ENCODE measurements around the gene GSTM3. TPM values are rescaled to one million over a fixed set of nuclear protein-coding genes. Genes with fewer than 3 reads are reported as not detected.
A peak's percentile ranks its signal among the peaks of the same experiment; 100 is the strongest.
"Not testable (repeated sequence)": the region's sequence is repeated elsewhere in the genome, so short reads cannot be mapped to it uniquely, and the experiment has no call there.

Gene GSTM3
- total and polyA plus RNA-seq, 7 experiments from 2014 or later, result 1.9 to 130 (median 11.9) TPM

DNA sequence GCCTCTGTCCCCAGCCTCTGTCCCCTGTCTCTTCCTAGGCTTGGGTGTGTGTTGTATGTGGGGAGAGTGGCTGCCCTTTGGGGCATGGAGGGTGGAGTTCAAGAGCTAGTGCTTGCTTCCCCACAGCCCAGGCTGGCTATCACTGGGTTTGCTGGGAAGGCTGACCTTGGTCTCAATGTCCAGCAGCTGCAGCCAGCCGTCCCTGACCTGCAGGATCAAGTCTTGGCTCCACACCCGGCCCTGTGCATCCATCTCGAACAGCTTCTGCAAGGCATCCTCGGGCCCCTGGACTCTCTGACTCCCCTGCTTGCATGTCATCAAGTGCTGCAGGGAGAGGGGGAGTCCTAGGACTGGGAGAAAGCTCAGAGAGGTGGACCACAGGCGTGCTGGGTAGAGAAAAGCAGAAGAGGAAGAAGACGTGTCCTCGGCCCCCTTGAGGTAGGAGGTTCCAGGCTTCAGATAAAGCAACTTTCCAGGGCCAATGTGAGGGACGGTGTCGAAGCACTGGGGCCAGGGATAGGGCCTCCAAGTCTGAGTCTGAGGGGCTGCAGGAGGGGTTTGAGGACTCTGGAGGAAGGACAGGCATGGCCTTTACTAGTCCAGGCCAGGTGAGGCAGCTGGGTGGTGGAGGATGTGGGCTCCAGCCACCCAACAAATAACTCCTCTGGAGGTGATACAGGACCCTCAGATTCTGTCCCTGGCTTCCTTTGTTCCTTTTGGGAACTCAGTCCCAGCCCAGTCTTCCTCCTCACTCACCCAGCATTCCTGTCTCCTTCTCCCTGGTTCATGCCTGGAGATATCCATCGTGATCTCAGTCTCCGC lies 18.9 kb upstream of the GSTM3 start:
- CTCF ChIA-PET, result interaction anchor here (0.8 kb wide), 2 partner anchors 15 to 225 kb away, joined by 3 read pairs; partner anchors contain the start of gene AHCYL1
- DNase-seq, result peak in 2 of 9 donors; percentile 3 to 17
- H3K4me1 Mint-ChIP-seq, result peaks cover 0 to 4% (median 0%) of the 10 kb centered on the region in 7 donors

GRCh38 chr1:109757936-109758786 lies 17.3 kb upstream of the GSTM3 start:
- H3K4me1 Mint-ChIP-seq, result peaks cover 0 to 5% (median 0%) of the 10 kb centered on the region in 7 donors
- H3K27ac Mint-ChIP-seq, result no peak overlapping the region
- H3K9me3 Mint-ChIP-seq, result peaks cover 0 to 1% (median 0%) of the 10 kb centered on the region in 11 donors
- Histone ChIP-seq H3K36me3 (ENCODE audit: control insufficient read depth in 2 of 3, insufficient read depth in 3 of 3, low read length in 3 of 3) (no peaks in the 10 kb centered on the region), H3K4me1 (ENCODE audit: control insufficient read depth in 2 of 2, insufficient read depth in 2 of 2, low read length in 2 of 2) (no peaks in the 10 kb centered on the region), H3K27me3 (ENCODE audit: control insufficient read depth in 2 of 2, insufficient read depth in 2 of 2, low read length in 2 of 2) (no peaks in the 10 kb centered on the region), H3K27ac (ENCODE audit: low read depth, low read length) (no peak overlapping the region), H3K9me3 (ENCODE audit: control insufficient read depth in 2 of 3, low read length in 3 of 3) (no peaks in the 10 kb centered on the region), H3K4me3 (ENCODE audit: low read length) (no peak overlapping the region)
- ChIA-PET POLR2A (no interaction called here), CTCF (no interaction called here)
- no peak overlapping the region for H3K4me3 Mint-ChIP-seq
- no peaks in the 10 kb centered on the region for H3K36me3 Mint-ChIP-seq
- DNase-seq (peak in 2 of 9 donors; percentile 5 to 15), ATAC-seq (no peak)
- H3K27me3 Mint-ChIP-seq, result peaks cover 0 to 14% (median 0%) of the 10 kb centered on the region in 5 donors
- intact Hi-C loops (cut with micrococcal nuclease), result no loop called here

More for the DNA sequence above, 18.9 kb upstream of the GSTM3 start:
- Mint-ChIP-seq H3K27ac (peak overlapping the region in 1 of 9 donors; percentile 15), H3K36me3 (no peaks in the 10 kb centered on the region), H3K4me3 (no peak overlapping the region), H3K9me3 (peaks cover 0 to 1% (median 0%) of the 10 kb centered on the region in 11 donors), H3K27me3 (peaks cover 0 to 4% (median 3%) of the 10 kb centered on the region in 5 donors)
- no peaks in the 10 kb centered on the region for H3K4me1 ChIP-seq (ENCODE audit: control insufficient read depth in 2 of 2, insufficient read depth in 2 of 2, low read length in 2 of 2)
- intact Hi-C loops (cut with micrococcal nuclease), result no loop called here
- no peak for ATAC-seq
- no peak overlapping the region for H3K27ac ChIP-seq (ENCODE audit: low read depth, low read length)
- POLR2A ChIA-PET, result no interaction called here
- no peak overlapping the region for H3K4me3 ChIP-seq (ENCODE audit: low read length)
- H3K36me3 ChIP-seq (ENCODE audit: control insufficient read depth in 2 of 3, insufficient read depth in 3 of 3, low read length in 3 of 3), result no peaks in the 10 kb centered on the region
- H3K27me3 ChIP-seq (ENCODE audit: control insufficient read depth in 2 of 2, insufficient read depth in 2 of 2, low read length in 2 of 2), result no peaks in the 10 kb centered on the region
- no peaks in the 10 kb centered on the region for H3K9me3 ChIP-seq (ENCODE audit: control insufficient read depth in 2 of 3, low read length in 3 of 3)

DNA sequence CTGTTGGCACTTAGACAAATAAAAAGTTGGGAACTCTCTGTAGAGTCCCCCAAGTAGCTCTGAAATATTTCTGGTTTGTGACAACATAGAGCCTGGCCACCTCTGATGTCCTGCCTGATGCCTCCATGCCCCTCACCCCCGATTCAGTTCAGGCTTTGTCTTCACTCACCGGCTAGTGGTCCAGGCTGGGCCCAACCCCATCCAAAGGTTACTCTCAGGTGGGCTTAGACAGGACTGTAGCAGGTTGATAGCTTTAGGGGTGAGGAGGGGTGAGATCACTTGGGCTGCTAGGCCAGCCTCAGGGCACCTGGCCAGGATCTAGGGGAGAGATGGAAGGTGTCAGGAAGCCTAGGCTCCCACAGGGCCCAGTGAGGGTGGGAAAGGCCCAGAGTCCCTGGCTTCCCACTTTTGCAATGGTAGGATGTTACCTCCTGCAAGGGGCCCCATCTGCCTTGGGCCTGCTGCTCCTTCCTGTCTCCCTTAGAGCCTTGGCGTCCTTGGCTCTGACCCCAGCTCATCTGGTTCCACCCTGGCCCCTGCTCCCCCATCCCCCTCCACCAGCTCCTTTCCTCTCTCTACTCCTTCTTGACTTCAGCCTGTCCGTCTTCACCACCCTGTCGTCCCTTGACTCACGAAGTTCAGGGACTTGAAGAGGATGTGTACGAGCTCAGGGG lies 16.1 kb upstream of the GSTM3 start:
- CTCF ChIA-PET, result no interaction called here

DNA sequence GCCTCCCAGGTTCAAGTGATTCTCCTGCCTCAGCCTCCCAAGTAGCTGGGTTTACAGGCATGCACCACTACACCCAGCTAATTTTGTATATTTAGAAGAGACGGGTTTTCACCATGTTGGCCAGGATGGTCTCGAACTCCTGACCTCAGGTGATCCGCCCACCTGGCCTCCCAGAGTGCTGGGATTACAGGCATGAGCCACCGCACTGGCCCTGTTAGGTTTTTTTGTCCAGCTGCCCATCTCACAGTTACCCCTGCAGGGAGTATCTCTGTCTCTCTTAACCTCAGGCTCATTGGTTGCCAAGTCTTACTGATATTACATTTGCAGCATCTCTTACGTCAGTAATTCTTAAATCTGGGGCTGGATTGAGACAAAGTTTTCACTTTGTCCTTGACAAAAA lies 15.5 kb upstream of the GSTM3 start:
- H3K9me3 ChIP-seq (ENCODE audit: control insufficient read depth in 2 of 3, low read length in 3 of 3); intact Hi-C loops (cut with micrococcal nuclease); H3K36me3 ChIP-seq (ENCODE audit: control insufficient read depth in 2 of 3, insufficient read depth in 3 of 3, low read length in 3 of 3); CTCF ChIA-PET; H3K4me3 Mint-ChIP-seq; H3K36me3 Mint-ChIP-seq; H3K27ac ChIP-seq (ENCODE audit: low read depth, low read length); H3K4me1 ChIP-seq (ENCODE audit: control insufficient read depth in 2 of 2, insufficient read depth in 2 of 2, low read length in 2 of 2); POLR2A ChIA-PET; H3K4me1 Mint-ChIP-seq; H3K4me3 ChIP-seq (ENCODE audit: low read length); H3K27me3 ChIP-seq (ENCODE audit: control insufficient read depth in 2 of 2, insufficient read depth in 2 of 2, low read length in 2 of 2); DNase-seq; ATAC-seq; H3K9me3 Mint-ChIP-seq; H3K27ac Mint-ChIP-seq: not testable (repeated sequence)
- peaks cover 0 to 22% (median 8%) of the 10 kb centered on the region in 5 donors for H3K27me3 Mint-ChIP-seq

More for the DNA sequence above, 16.1 kb upstream of the GSTM3 start:
- no peaks in the 10 kb centered on the region for H3K9me3 ChIP-seq (ENCODE audit: control insufficient read depth in 2 of 3, low read length in 3 of 3)
- DNase-seq, result peak in 2 of 9 donors; percentile 0 to 18
- H3K36me3 ChIP-seq (ENCODE audit: control insufficient read depth in 2 of 3, insufficient read depth in 3 of 3, low read length in 3 of 3), result no peaks in the 10 kb centered on the region
- no peak overlapping the region for H3K4me3 ChIP-seq (ENCODE audit: low read length)
- H3K27me3 ChIP-seq (ENCODE audit: control insufficient read depth in 2 of 2, insufficient read depth in 2 of 2, low read length in 2 of 2), result no peaks in the 10 kb centered on the region
- intact Hi-C loops (cut with micrococcal nuclease), result no loop called here
- Mint-ChIP-seq H3K27me3 (peaks cover 0 to 19% (median 5%) of the 10 kb centered on the region in 5 donors), H3K4me3 (no peak overlapping the region), H3K27ac (no peak overlapping the region), H3K36me3 (no peaks in the 10 kb centered on the region), H3K9me3 (peaks cover 0 to 1% (median 0%) of the 10 kb centered on the region in 11 donors), H3K4me1 (peaks cover 0 to 2% (median 0%) of the 10 kb centered on the region in 7 donors)
- ATAC-seq, result no peak
- H3K27ac ChIP-seq (ENCODE audit: low read depth, low read length), result no peak overlapping the region
- H3K4me1 ChIP-seq (ENCODE audit: control insufficient read depth in 2 of 2, insufficient read depth in 2 of 2, low read length in 2 of 2), result no peaks in the 10 kb centered on the region
- POLR2A ChIA-PET, result no interaction called here

- Histone ChIP-seq H3K36me3 (ENCODE audit: control insufficient read depth in 2 of 3, insufficient read depth in 3 of 3, low read length in 3 of 3) (no peaks in the 10 kb centered on the region), H3K4me3 (ENCODE audit: low read length) (no peak overlapping the region), H3K9me3 (ENCODE audit: control insufficient read depth in 2 of 3, low read length in 3 of 3) (no peaks in the 10 kb centered on the region), H3K4me1 (ENCODE audit: control insufficient read depth in 2 of 2, insufficient read depth in 2 of 2, low read length in 2 of 2) (no peaks in the 10 kb centered on the region), H3K27ac (ENCODE audit: low read depth, low read length) (no peak overlapping the region), H3K27me3 (ENCODE audit: control insufficient read depth in 2 of 2, insufficient read depth in 2 of 2, low read length in 2 of 2) (no peaks in the 10 kb centered on the region)
- ATAC-seq (no peak), DNase-seq (peak in 1 of 9 donors; percentile 10)
- Mint-ChIP-seq H3K27ac (no peak overlapping the region), H3K9me3 (no peaks in the 10 kb centered on the region), H3K27me3 (peaks cover 0 to 29% (median 15%) of the 10 kb centered on the region in 5 donors), H3K4me1 (peaks cover 0 to 2% (median 0%) of the 10 kb centered on the region in 7 donors), H3K4me3 (no peak overlapping the region), H3K36me3 (no peaks in the 10 kb centered on the region)
- intact Hi-C loops (cut with micrococcal nuclease), result no loop called here
- POLR2A ChIA-PET, result interaction anchor here (1.4 kb wide), 1 partner anchor 230 kb away, joined by 3 read pairs; the partner anchor contains the start of gene AHCYL1
- CTCF ChIA-PET, result no interaction called here
These were observed 13.9 kb upstream of the GSTM3 start for GRCh38 chr1:109754738-109755137.

- ATAC-seq (no peak), DNase-seq (peak in 1 of 9 donors; percentile 10)
- CTCF ChIA-PET, result no interaction called here
- H3K4me1 ChIP-seq (ENCODE audit: control insufficient read depth in 2 of 2, insufficient read depth in 2 of 2, low read length in 2 of 2), result no peaks in the 10 kb centered on the region
- peaks cover 0 to 3% (median 0%) of the 10 kb centered on the region in 5 donors for H3K36me3 Mint-ChIP-seq
- H3K4me3 ChIP-seq (ENCODE audit: low read length), result no peak overlapping the region
- POLR2A ChIA-PET, result no interaction called here
- H3K27ac ChIP-seq (ENCODE audit: low read depth, low read length), result no peak overlapping the region
- intact Hi-C loops (cut with micrococcal nuclease), result no loop called here
- peaks cover 0 to 2% (median 0%) of the 10 kb centered on the region in 7 donors for H3K4me1 Mint-ChIP-seq
- peaks cover 0 to 8% (median 0%) of the 10 kb centered on the region in 11 donors for H3K9me3 Mint-ChIP-seq
- no peaks in the 10 kb centered on the region for H3K9me3 ChIP-seq (ENCODE audit: control insufficient read depth in 2 of 3, low read length in 3 of 3)
- H3K4me3 Mint-ChIP-seq, result no peak overlapping the region
- no peaks in the 10 kb centered on the region for H3K36me3 ChIP-seq (ENCODE audit: control insufficient read depth in 2 of 3, insufficient read depth in 3 of 3, low read length in 3 of 3)
- H3K27ac Mint-ChIP-seq, result no peak overlapping the region
- no peaks in the 10 kb centered on the region for H3K27me3 ChIP-seq (ENCODE audit: control insufficient read depth in 2 of 2, insufficient read depth in 2 of 2, low read length in 2 of 2)
- H3K27me3 Mint-ChIP-seq, result peaks cover 0 to 45% (median 26%) of the 10 kb centered on the region in 5 donors
These were observed 10.9 kb upstream of the GSTM3 start for GRCh38 chr1:109751531-109752260.
